GM12891 (cell line): ENCODE measurements around the gene COL25A1.

Experiments
- PAX5 ChIP-seq: IDR thresholded peaks from 2 replicates; pipeline ENCODE4 v1.6.1; 2011; ENCODE audit warnings: low read length, moderate library complexity, mild to moderate bottlenecking; ENCODE audit not compliant: insufficient read depth, severe bottlenecking
- POLR2A ChIP-seq: IDR thresholded peaks from 2 replicates; pipeline ENCODE4 v1.6.1; 2011; ENCODE audit warnings: low read depth, low read length, control low read depth
- POLR2AphosphoS5 ChIP-seq: IDR thresholded peaks from 2 replicates; pipeline ENCODE4 v1.6.1; 2011; ENCODE audit warnings: low read depth, low read length, control low read depth
- TAF1 ChIP-seq: IDR thresholded peaks from 2 replicates; pipeline ENCODE4 v1.6.1; 2011; ENCODE audit warnings: low read depth, low read length, control low read depth

- TF ChIP-seq TAF1: no peak
- TF ChIP-seq POLR2AphosphoS5: no peak
- TF ChIP-seq POLR2A: no peak
- no peak for TF ChIP-seq PAX5
These were observed 290.1 kb downstream of the COL25A1 start for GRCh38 chr4:109012286-109012880.
